SH-SY5Y (cell line): ENCODE data around the gene PLXDC2.

Experiments used
- GATA2 ChIP-seq: IDR thresholded peaks from 2 replicates; pipeline ENCODE4 v1.6.1; 2011; ENCODE audit warnings: mild to moderate bottlenecking, low read depth, low read length
- GATA3 ChIP-seq: IDR thresholded peaks from 2 replicates; pipeline ENCODE4 v1.6.1; 2011; ENCODE audit warnings: low read depth, mild to moderate bottlenecking, low read length, moderate library complexity

DNA sequence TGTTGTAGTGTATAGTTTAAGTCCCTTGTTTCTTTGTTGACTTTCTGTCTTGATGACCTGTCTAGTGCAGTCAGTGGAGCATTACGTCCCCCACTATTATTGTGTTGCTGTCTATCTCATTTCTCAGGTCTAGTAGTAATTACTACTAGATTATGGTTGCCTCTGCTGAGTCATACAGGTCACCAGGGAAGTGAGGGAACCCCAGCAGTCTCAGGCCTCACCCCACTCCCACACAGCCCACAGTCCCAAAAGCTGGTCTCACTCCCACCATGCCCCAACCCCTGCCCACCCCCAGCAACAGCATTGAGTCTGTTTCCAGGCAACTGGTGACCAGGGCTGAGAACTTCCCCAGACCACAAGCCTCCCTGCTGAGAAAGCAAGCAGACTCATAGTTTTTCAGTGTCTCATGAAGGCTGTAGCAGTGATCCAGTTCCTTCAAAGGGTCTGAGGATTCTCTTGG, 88.0 kb downstream of the PLXDC2 start:
- TF ChIP-seq GATA2, result no peak
- TF ChIP-seq GATA3, result no peak
